Natural killer cell treated with Interleukin-12 subunit alpha and Interleukin-12 subunit beta and Interleukin-15 and Interleukin-18, amount 100 ng/mL, for 72 hours (primary cell): ENCODE measurements around the gene ZBTB8B. TPM values are rescaled to one million over a fixed set of nuclear protein-coding genes. Genes with fewer than 3 reads are reported as not detected.
A peak's percentile ranks its signal among the peaks of the same experiment; 100 is the strongest.
"Not testable (repeated sequence)": the region's sequence is repeated elsewhere in the genome, so short reads cannot be mapped to it uniquely, and the experiment has no call there.

Experiments used
- ATAC-seq, 2 donors: fragments of 150-1000 bp; cut with Tn5 transposase in 1 of 2; sonication (Bioruptor Pico), chemical (Tn5 transposase) in 1 of 2; 2 replicates each; pipeline ENCODE4 v1.10.0; 2021
- DNase-seq: peaks from one replicate; pipeline ENCODE4 v3.0.0; 2022; ENCODE audit warnings: low spot score
- H3K27ac Mint-ChIP-seq, 2 donors: 1 replicate in 1 of 2; 2 replicates in 1 of 2; pipeline ENCODE4 v1.8.0; 2022; ENCODE audit warnings: mixed read lengths in 2 of 2, mild to moderate bottlenecking in 1 of 2, moderate library complexity in 1 of 2
- H3K27me3 Mint-ChIP-seq, 2 donors: 1 replicate in 1 of 2; 2 replicates in 1 of 2; pipeline ENCODE4 v1.8.0; 2022; ENCODE audit warnings: mixed read lengths in 2 of 2
- H3K36me3 Mint-ChIP-seq: one replicate; pipeline ENCODE4 v1.8.0; 2022; ENCODE audit warnings: mixed read lengths
- H3K4me1 Mint-ChIP-seq, 2 donors: 1 replicate in 1 of 2; 2 replicates in 1 of 2; pipeline ENCODE4 v1.8.0; 2022; ENCODE audit warnings: low read depth in 2 of 2, mixed read lengths in 2 of 2, mild to moderate bottlenecking in 1 of 2
- H3K4me3 Mint-ChIP-seq: one replicate; pipeline ENCODE4 v1.8.0; 2022; ENCODE audit warnings: mixed read lengths
- H3K9me3 Mint-ChIP-seq: 2 replicates; pipeline ENCODE4 v1.8.0; 2022; ENCODE audit warnings: mixed read lengths
- total RNA-seq, 2 donors: library from RNA; stranded (reverse); gene quantifications; one replicate each; pipeline ENCODE4 v1.2.3, GENCODE V29; 2022

ZBTB8B gene
- total RNA-seq, 2 donors from 2014 or later = not detected

- H3K27ac Mint-ChIP-seq = no peak overlapping the region
- ATAC-seq (no peak), DNase-seq (no peak)
- H3K27me3 Mint-ChIP-seq = peaks cover 8 to 33% of the 10 kb centered on the region in 2 donors
- H3K4me3 Mint-ChIP-seq = no peak overlapping the region
- H3K36me3 Mint-ChIP-seq = no peaks in the 10 kb centered on the region
- H3K9me3 Mint-ChIP-seq = no peaks in the 10 kb centered on the region
- H3K4me1 Mint-ChIP-seq = no peaks in the 10 kb centered on the region
These were observed 15.9 kb downstream of the ZBTB8B start for GRCh38 chr1:32480761-32481160.

GRCh38 chr1:32481788-32482187 is 16.9 kb downstream of the ZBTB8B start:
- H3K27me3 Mint-ChIP-seq = peaks cover 5 to 24% of the 10 kb centered on the region in 2 donors
- H3K36me3 Mint-ChIP-seq, H3K9me3 Mint-ChIP-seq, H3K4me1 Mint-ChIP-seq, H3K27ac Mint-ChIP-seq, H3K4me3 Mint-ChIP-seq, DNase-seq, ATAC-seq: not testable (repeated sequence)

- Mint-ChIP-seq H3K4me3 (no peak overlapping the region), H3K27me3 (peaks cover 5 to 12% of the 10 kb centered on the region in 2 donors), H3K4me1 (no peaks in the 10 kb centered on the region), H3K9me3 (no peaks in the 10 kb centered on the region), H3K27ac (no peak overlapping the region), H3K36me3 (no peaks in the 10 kb centered on the region)
- no peak for DNase-seq
- no peak for ATAC-seq
These were observed 20.8 kb downstream of the ZBTB8B start for GRCh38 chr1:32485554-32486255.

- Mint-ChIP-seq H3K4me1 (no peaks in the 10 kb centered on the region), H3K36me3 (no peaks in the 10 kb centered on the region), H3K4me3 (no peak overlapping the region), H3K9me3 (no peaks in the 10 kb centered on the region), H3K27me3 (peaks cover 5 to 12% of the 10 kb centered on the region in 2 donors), H3K27ac (no peak overlapping the region)
- ATAC-seq = no peak
- DNase-seq = no peak
These were observed 21.7 kb downstream of the ZBTB8B start for GRCh38 chr1:32486463-32487113.

- H3K36me3 Mint-ChIP-seq = no peaks in the 10 kb centered on the region
- H3K4me1 Mint-ChIP-seq = no peaks in the 10 kb centered on the region
- no peaks in the 10 kb centered on the region for H3K9me3 Mint-ChIP-seq
- no peak for DNase-seq
- no peak for ATAC-seq
- H3K27me3 Mint-ChIP-seq = peaks cover 5 to 12% of the 10 kb centered on the region in 2 donors
- H3K4me3 Mint-ChIP-seq = no peak overlapping the region
- H3K27ac Mint-ChIP-seq = no peak overlapping the region
These were observed 22.3 kb downstream of the ZBTB8B start for GRCh38 chr1:32487182-32487581.

- no peaks in the 10 kb centered on the region for H3K9me3 Mint-ChIP-seq
- ATAC-seq (no peak), DNase-seq (no peak)
- peaks cover 10 to 13% of the 10 kb centered on the region in 2 donors for H3K27me3 Mint-ChIP-seq
- no peak overlapping the region for H3K4me3 Mint-ChIP-seq
- no peaks in the 10 kb centered on the region for H3K4me1 Mint-ChIP-seq
- no peaks in the 10 kb centered on the region for H3K36me3 Mint-ChIP-seq
- H3K27ac Mint-ChIP-seq = no peak overlapping the region
These were observed 25.0 kb downstream of the ZBTB8B start for GRCh38 chr1:32489774-32490454.

- no peak overlapping the region for H3K4me3 Mint-ChIP-seq
- H3K27me3 Mint-ChIP-seq = peaks cover 7 to 10% of the 10 kb centered on the region in 2 donors
- no peak overlapping the region for H3K27ac Mint-ChIP-seq
- no peaks in the 10 kb centered on the region for H3K36me3 Mint-ChIP-seq
- DNase-seq (no peak), ATAC-seq (no peak)
- H3K4me1 Mint-ChIP-seq = no peaks in the 10 kb centered on the region
- H3K9me3 Mint-ChIP-seq = no peaks in the 10 kb centered on the region
These were observed 26.5 kb downstream of the ZBTB8B start for GRCh38 chr1:32491386-32491785.

GRCh38 chr1:32494196-32494595 is 29.3 kb downstream of the ZBTB8B start:
- no peak for ATAC-seq
- Mint-ChIP-seq H3K4me3 (no peak overlapping the region), H3K9me3 (no peaks in the 10 kb centered on the region), H3K27ac (no peak overlapping the region), H3K4me1 (no peaks in the 10 kb centered on the region), H3K36me3 (no peaks in the 10 kb centered on the region), H3K27me3 (peaks cover 19 to 24% of the 10 kb centered on the region in 2 donors)
- DNase-seq = no peak

GRCh38 chr1:32494711-32495337 is 30.0 kb downstream of the ZBTB8B start:
- DNase-seq = no peak
- Mint-ChIP-seq H3K27me3 (peaks cover 25 to 30% of the 10 kb centered on the region in 2 donors), H3K4me1 (peaks cover 0 to 3% of the 10 kb centered on the region in 2 donors), H3K27ac (no peak overlapping the region), H3K4me3 (no peak overlapping the region), H3K9me3 (no peaks in the 10 kb centered on the region), H3K36me3 (no peaks in the 10 kb centered on the region)
- no peak for ATAC-seq

GRCh38 chr1:32496127-32496526 is 31.3 kb downstream of the ZBTB8B start:
- no peak overlapping the region for H3K4me3 Mint-ChIP-seq
- H3K4me1 Mint-ChIP-seq = peaks cover 0 to 5% of the 10 kb centered on the region in 2 donors
- ATAC-seq (no peak), DNase-seq (no peak)
- no peak overlapping the region for H3K27ac Mint-ChIP-seq
- H3K36me3 Mint-ChIP-seq = no peaks in the 10 kb centered on the region
- H3K9me3 Mint-ChIP-seq = no peaks in the 10 kb centered on the region
- peaks cover 22 to 31% of the 10 kb centered on the region in 2 donors for H3K27me3 Mint-ChIP-seq

- peak overlapping the region; percentile 83 for H3K4me3 Mint-ChIP-seq
These were observed 33.9 kb downstream of the ZBTB8B start for GRCh38 chr1:32498751-32499150.

GRCh38 chr1:32500387-32501209 is 35.7 kb downstream of the ZBTB8B start:
- no peaks in the 10 kb centered on the region for H3K9me3 Mint-ChIP-seq
- H3K36me3 Mint-ChIP-seq = no peaks in the 10 kb centered on the region
- peaks cover 30 to 37% of the 10 kb centered on the region in 2 donors for H3K27me3 Mint-ChIP-seq
- H3K4me1 Mint-ChIP-seq = peaks cover 0 to 5% of the 10 kb centered on the region in 2 donors
- ATAC-seq (peak; percentile 81 to 82), DNase-seq (peak; percentile 64)
- peak overlapping the region; percentile 63 for H3K4me3 Mint-ChIP-seq
- H3K27ac Mint-ChIP-seq = no peak overlapping the region

More at GRCh38 chr1:32498751-32499150, 33.9 kb downstream of the ZBTB8B start:
- ATAC-seq = no peak
- H3K27ac Mint-ChIP-seq = no peak overlapping the region
- peaks cover 25 to 38% of the 10 kb centered on the region in 2 donors for H3K27me3 Mint-ChIP-seq
- no peak for DNase-seq
- H3K4me1 Mint-ChIP-seq = peaks cover 0 to 5% of the 10 kb centered on the region in 2 donors
- no peaks in the 10 kb centered on the region for H3K9me3 Mint-ChIP-seq
- no peaks in the 10 kb centered on the region for H3K36me3 Mint-ChIP-seq

GRCh38 chr1:32501865-32502264 is 37.0 kb downstream of the ZBTB8B start:
- Mint-ChIP-seq H3K27me3 (peaks cover 37 to 42% of the 10 kb centered on the region in 2 donors), H3K27ac (no peak overlapping the region), H3K4me3 (peak overlapping the region; percentile 45), H3K9me3 (no peaks in the 10 kb centered on the region), H3K36me3 (no peaks in the 10 kb centered on the region), H3K4me1 (peaks cover 0 to 5% of the 10 kb centered on the region in 2 donors)
- DNase-seq (no peak), ATAC-seq (no peak)
